Spleen (tissue), 7 donors: ENCODE data around the gene MCL1.

ENCODE experiments used
- CTCF ChIP-seq, 11 experiments: fragments of 200-600 bp in 7 of 11; fragments of 450-650 bp in 4 of 11; sonication (generic) in 4 of 11; IDR thresholded peaks in 8 of 11; conservative IDR thresholded peaks in 3 of 11; 1 replicate in 7 of 11; 2 replicates in 4 of 11; pipeline versions ENCODE4 v1.4.0 to v1.8.0; 2016 to 2021; ENCODE audit warnings: antibody characterized with exemption in 11 of 11, inconsistent platforms in 4 of 11, mild to moderate bottlenecking in 1 of 11
- POLR2AphosphoS5 ChIP-seq, 3 donors: sonication (generic); formaldehyde crosslinking; IDR thresholded peaks; one replicate each; pipeline ENCODE4 v1.5.1; 2017; ENCODE audit warnings: antibody characterized with exemption in 3 of 3
- donor health status: DM: no; HTN: no; CAD: no; lungs with moderate emphysema.
- donor health status: DM: no; HTN: no; CAD: no.
- donor health status: DM: no; HTN: no; CAD: no.

GRCh38 chr1:150610576-150610975, 31.2 kb upstream of the MCL1 start:
- TF ChIP-seq CTCF (IDR thresholded peaks at IDR 0.05 in 8 of 11, conservative IDR thresholded peaks at IDR 0.05 in 3 of 11) = no peak
- no peak for TF ChIP-seq POLR2AphosphoS5 (IDR thresholded peaks at IDR 0.05)
